ENCODE measurements around the gene UBE2QL1.

The UBE2QL1 gene

GRCh38 chr5:6457592-6457991 lies 8.9 kb downstream of the UBE2QL1 start:
- H3K27me3 ChIP-seq (replicated peaks; ENCODE audit: control insufficient read depth, insufficient read depth, low read length): no peaks in the 10 kb centered on the region; the same call in 1 of the 2 replicates
- H3K36me3 ChIP-seq (ENCODE audit: control insufficient read depth, insufficient read depth, low read length): no peaks in the 10 kb centered on the region
- no peak overlapping the region for H3K4me3 ChIP-seq (replicated peaks; ENCODE audit: low read depth, low read length)
- TF ChIP-seq, protein P1, sequence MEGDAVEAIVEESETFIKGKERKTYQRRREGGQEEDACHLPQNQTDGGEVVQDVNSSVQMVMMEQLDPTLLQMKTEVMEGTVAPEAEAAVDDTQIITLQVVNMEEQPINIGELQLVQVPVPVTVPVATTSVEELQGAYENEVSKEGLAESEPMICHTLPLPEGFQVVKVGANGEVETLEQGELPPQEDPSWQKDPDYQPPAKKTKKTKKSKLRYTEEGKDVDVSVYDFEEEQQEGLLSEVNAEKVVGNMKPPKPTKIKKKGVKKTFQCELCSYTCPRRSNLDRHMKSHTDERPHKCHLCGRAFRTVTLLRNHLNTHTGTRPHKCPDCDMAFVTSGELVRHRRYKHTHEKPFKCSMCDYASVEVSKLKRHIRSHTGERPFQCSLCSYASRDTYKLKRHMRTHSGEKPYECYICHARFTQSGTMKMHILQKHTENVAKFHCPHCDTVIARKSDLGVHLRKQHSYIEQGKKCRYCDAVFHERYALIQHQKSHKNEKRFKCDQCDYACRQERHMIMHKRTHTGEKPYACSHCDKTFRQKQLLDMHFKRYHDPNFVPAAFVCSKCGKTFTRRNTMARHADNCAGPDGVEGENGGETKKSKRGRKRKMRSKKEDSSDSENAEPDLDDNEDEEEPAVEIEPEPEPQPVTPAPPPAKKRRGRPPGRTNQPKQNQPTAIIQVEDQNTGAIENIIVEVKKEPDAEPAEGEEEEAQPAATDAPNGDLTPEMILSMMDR (IDR thresholded peaks at IDR 0.05; ENCODE audit: insufficient read depth, low read length, poor library complexity, severe bottlenecking): no peak
- no peak for DNase-seq (ENCODE audit: extremely low read depth, insufficient read length)

GRCh38 chr5:6458833-6459232 lies 10.2 kb downstream of the UBE2QL1 start:
- Histone ChIP-seq H3K4me3 (replicated peaks; ENCODE audit: low read depth, low read length) (no peak overlapping the region), H3K27me3 (replicated peaks; ENCODE audit: control insufficient read depth, insufficient read depth, low read length) (no peaks in the 10 kb centered on the region; the same call in 1 of the 2 replicates), H3K36me3 (ENCODE audit: control insufficient read depth, insufficient read depth, low read length) (no peaks in the 10 kb centered on the region)
- DNase-seq (ENCODE audit: extremely low read depth, insufficient read length): no peak
- TF ChIP-seq, protein P1 (IDR thresholded peaks at IDR 0.05; ENCODE audit: insufficient read depth, low read length, poor library complexity, severe bottlenecking): no peak

- TF ChIP-seq, protein P1 (IDR thresholded peaks at IDR 0.05; ENCODE audit: insufficient read depth, low read length, poor library complexity, severe bottlenecking): no peak
- Histone ChIP-seq H3K36me3 (ENCODE audit: control insufficient read depth, insufficient read depth, low read length) (no peaks in the 10 kb centered on the region), H3K27me3 (replicated peaks; ENCODE audit: control insufficient read depth, insufficient read depth, low read length) (no peaks in the 10 kb centered on the region; the same call in 1 of the 2 replicates), H3K4me3 (replicated peaks; ENCODE audit: low read depth, low read length) (no peak overlapping the region)
- no peak for DNase-seq (ENCODE audit: extremely low read depth, insufficient read length)
These were observed 11.2 kb downstream of the UBE2QL1 start for GRCh38 chr5:6459896-6460295.

- DNase-seq (ENCODE audit: extremely low read depth, insufficient read length): no peak
- H3K4me3 ChIP-seq (replicated peaks; ENCODE audit: low read depth, low read length): no peak overlapping the region
- no peaks in the 10 kb centered on the region for H3K36me3 ChIP-seq (ENCODE audit: control insufficient read depth, insufficient read depth, low read length)
- no peaks in the 10 kb centered on the region; the same call in 1 of the 2 replicates for H3K27me3 ChIP-seq (replicated peaks; ENCODE audit: control insufficient read depth, insufficient read depth, low read length)
- TF ChIP-seq, protein P1 (IDR thresholded peaks at IDR 0.05; ENCODE audit: insufficient read depth, low read length, poor library complexity, severe bottlenecking): no peak
These were observed 12.3 kb downstream of the UBE2QL1 start for GRCh38 chr5:6461006-6461405.

DNA sequence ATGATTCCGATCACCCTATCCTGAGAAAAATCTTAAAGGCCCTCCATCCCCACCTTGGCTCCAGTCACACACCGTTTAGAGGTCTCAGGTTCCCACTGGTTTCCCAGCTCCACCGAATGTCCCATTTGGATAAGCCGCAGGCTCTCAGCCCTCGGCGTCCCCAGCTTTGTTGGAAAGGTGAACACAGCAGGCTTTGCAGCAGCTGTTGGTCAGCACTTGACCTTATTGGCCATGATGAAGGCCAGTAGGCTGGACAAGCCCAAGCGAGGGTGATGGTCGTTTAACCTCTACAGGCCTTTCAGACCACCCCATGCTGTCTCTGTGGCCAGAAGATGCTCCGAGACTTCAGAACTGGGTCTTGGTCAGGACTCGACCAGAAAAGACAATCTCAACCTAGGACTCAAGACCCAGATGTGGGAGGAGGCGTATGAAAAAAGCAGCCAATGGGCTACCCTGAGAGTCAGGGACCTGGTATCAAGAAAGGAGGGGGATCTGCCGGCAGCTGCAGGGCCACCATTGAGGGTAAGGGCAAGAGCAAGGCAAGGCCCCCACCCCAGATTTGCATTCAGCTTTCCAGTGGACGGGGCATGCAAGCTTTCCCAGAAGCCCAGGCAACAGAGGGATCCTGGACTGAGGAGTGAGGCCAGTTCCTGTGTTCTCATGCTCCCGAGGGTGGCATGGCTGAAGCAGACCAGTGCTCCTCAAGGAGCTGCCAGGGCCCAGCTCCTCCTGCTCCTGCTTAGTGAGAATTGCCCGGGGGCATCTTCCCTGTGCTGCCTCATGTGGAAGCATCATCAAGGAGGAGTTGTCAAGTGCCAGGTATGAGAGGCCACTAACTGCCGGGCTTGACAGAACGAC lies 13.4 kb downstream of the UBE2QL1 start:
- Histone ChIP-seq H3K4me3 (replicated peaks; ENCODE audit: low read depth, low read length) (no peak overlapping the region), H3K27me3 (replicated peaks; ENCODE audit: control insufficient read depth, insufficient read depth, low read length) (no peaks in the 10 kb centered on the region; the same call in 1 of the 2 replicates), H3K36me3 (ENCODE audit: control insufficient read depth, insufficient read depth, low read length) (no peaks in the 10 kb centered on the region)
- DNase-seq (ENCODE audit: extremely low read depth, insufficient read length): no peak
- TF ChIP-seq, protein P1 (IDR thresholded peaks at IDR 0.05; ENCODE audit: insufficient read depth, low read length, poor library complexity, severe bottlenecking): no peak

Data from GM06990 (cell line).